Activated T-cell treated with anti-CD3 and anti-CD28 coated beads for 48 hours (primary cell): Measurements from ENCODE around the gene CHRNG.

Experiments
- DNase-seq: peaks from one replicate; pipeline ENCODE4 v3.0.0-alpha.2; 2020; ENCODE audit warnings: low read depth

CHRNG gene

DNA sequence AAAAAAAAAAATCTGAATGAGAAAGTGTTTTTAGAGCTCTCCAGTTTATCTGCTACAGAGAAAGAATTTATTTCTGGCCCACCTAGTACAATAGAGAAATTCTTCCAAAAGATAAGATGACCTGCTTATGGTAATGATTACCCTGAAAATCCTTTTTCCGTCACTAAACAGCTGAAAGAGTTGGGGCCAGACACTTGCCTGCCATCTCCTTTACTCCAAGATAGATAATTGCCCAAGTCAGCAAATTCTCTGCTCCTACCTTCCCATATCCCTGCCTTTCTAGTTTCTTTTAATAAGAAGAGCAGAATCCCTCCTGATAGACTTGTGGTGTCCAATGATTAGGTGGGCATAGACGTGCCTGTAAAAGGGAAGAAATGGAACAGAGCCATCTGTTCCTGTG lies 39.1 kb downstream of the CHRNG start:
- no peak for DNase-seq

DNA sequence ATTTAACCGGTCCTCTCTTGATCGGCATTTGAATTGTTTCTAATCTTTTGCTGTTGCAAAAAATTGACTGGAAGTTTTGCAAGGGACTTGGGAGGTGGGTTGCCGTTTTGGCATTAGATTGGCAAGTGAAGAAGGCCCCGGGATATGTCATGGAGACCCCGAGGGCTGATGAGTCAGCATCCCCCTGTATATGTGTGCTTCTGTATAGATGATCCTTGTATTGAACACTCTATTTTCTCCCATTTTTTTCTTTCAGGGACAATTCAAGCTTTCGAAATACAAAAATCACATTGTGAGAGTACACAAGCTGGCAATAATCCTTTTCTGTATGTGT lies 41.1 kb downstream of the CHRNG start:
- no peak for DNase-seq

DNA sequence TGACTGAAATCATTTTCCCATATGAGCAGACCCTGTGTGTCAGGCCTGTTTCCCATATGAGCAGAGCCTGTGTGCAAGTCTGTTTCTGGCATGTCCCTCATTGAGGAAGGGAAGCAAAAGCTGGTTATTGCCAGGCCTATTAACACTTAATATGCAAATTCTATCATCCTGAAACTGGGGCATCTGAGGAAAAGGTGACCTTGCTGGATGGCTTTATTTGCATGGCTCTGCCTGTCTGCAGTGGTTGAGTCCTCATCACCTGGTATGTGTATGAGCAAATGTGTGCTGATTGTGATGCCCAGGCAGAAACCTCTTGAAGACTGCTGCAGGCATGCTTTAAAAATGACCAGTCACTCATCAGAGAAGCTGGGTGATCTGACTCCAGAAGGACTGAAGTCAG lies 42.2 kb downstream of the CHRNG start:
- DNase-seq: no peak

DNA sequence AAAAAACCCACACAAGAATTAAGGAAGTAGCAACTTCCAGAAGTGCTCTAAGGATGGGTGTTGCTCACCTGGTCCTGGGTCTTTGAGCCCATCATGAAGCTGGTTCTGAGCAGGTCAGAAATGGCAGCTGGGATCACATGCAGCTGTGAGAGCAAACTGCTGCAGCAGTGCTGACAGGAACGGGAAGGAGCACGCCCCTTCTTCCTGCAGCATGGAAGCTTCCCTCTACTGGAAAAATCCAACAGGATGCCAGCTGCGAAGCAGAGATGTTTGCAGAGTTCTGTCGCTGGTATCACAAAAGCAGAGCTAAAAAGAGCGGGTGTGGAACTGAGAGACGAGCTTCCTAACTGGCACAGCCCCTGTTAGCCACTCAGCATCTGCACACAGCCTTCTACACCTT lies 44.7 kb downstream of the CHRNG start:
- no peak for DNase-seq

DNA sequence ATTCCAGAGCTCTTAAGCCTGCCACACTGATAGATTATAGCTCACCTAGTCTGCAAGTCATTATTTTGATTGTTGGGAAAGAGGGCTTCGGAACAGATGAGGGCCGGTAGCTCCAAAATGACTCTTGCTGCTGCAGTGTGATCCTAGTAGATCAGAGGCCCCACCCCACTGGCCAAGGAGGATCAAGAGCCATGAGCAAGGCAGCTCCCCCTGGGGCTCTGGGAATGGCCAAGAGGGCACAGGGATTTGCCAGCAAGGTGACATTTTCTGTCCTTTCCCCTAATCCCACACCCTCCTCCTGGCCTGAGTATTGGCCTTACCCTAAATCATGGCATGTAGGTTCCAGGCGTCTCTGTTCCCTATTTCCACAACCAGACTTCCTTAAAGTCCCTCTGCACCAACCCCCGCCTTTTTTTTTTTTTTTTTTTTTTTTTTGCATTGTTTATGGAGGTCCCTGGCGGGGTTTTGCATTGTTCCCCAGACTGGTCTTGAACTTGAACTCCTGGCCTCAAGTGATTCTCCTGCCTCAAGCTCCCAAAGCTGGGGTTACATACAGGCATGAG lies 47.5 kb downstream of the CHRNG start:
- no peak for DNase-seq

DNA sequence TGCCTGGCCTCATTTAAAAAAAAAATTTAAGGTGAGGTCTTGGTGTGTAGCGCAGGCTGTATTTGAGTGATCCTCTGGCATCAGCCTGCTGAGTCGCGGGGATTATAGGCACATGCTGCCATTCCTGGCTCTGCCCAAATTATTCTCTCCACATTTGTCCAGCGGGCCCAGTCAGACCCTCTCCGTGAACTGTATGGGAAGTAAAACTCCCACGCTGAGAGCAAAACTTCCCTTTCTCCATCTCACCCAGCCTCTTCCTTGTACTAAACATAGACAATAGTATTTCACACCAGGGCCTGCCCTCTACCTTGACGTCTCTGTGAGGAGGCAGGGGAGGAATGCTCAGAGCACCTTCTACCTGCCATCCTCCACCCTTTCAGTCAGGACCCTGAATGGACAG lies 48.0 kb downstream of the CHRNG start:
- DNase-seq: no peak

DNA sequence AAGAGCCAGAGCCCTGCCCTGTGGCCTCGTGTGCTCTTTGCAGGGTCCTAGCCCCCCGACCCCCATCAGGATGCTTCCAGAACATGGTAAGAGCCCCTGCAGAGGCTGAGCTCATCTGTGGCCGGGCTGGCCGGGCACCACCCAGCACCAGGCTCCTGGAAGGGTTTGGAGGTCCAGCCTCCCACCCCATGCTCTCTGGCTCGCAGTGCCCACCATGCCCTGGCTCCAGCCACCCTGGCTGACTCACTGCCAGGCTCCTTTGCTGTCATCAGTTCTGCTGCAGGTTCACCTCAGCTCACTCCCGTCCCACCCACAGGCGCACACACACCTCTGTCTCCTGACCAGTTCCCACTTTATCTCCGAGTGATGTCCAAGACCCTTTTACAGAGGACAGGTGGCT lies 48.5 kb downstream of the CHRNG start:
- no peak for DNase-seq

DNA sequence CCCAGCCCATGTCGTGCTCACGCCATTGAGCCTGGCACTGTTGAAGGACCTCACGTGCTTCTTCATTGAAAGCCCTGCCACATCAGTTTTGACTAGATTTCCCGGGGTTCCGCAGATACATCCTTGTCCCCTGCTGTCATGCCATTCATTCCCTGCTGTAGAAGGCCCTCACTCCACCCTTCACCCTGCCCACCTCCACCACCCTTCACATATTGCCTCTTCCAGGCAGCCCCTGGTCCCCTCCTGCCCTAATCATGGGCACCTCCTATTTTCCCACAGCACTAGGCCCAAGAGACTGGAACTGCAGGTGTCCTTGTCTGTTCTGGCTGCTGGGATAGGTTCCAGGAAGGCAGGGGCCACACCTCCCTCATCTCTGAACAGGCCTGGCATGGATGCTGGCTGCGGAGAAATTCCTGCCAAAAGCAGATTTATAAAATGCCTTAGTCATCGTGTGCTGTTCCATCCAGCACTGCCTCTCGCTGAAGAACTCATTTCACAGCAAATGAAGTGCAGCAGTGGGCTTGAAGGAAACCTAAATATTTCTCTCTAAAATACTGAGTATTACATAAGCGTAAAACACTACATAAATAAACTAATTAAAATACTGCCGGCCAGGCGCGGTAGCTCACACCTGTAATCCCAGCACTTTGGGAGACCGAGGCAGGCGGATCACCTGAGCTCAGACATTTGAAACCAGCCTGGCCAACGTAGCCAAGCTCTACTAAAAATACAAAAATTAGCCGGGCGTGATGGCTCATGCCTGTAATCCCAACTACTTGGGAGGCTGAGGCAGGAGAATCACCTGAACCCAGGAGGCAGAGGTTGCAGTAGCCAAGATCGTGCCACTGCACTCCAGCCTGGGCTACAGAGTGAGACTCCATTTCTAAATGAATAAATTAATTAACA lies 49.4 kb downstream of the CHRNG start:
- DNase-seq: no peak

DNA sequence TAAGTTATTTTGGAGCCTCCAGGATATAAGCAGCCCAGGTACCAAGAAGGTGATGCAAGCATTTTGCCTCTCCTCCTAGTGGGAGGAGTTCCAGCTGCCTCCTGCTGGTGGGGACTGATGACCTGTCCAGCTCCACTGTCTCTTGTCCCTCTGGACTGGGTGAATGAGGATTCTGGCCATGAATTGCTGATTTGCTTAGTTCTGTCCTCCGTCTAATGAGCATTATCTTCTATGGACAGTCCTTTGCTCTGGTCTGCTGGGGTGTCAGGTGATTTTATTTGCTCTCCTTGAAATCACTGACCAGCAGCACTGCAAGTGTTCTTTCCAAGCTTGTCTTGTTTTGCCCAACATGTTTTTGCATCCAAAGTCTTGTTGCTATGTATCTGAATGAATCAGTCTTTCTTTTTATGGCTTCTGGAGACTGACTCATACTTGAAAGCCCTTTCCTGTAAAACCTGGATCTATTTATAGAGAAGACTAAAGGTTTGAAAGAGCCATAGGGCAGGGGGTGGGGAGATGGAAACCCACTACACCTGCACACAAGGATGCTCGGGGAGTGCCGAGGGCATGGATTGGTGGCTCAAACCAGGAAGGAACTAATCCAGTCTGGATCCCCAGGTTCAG lies 53.4 kb downstream of the CHRNG start:
- DNase-seq: no peak

DNA sequence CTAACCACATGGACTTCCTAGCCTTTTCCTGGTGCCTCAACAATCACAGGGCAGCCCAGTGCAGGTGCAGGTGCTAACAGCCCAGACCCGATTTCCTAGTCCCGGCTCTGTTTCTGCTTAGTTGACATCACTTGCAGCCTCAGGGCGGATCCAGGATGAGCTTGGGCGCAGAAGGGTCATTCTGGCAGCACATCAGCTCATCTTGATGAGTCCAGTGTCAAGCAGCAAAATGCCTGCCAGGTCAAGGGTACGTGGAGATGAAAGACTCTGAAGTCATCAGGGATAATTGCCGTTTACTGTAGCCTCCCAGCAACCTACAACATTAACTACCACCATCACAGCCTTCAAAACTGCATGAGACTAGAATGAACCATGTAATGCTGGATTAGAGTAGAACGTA lies 54.5 kb downstream of the CHRNG start:
- DNase-seq: no peak
